Fibroblast of lung (primary cell): ENCODE results near the gene NUP210L.

Source experiments
- CTCF ChIP-seq, 2 donors: IDR thresholded peaks in 1 of 2; conservative IDR thresholded peaks in 1 of 2; 1 replicate in 1 of 2; 2 replicates in 1 of 2; pipeline ENCODE4 v1.5.1; 2011 to 2012; ENCODE audit warnings: low read length in 2 of 2, control low read depth in 1 of 2, inconsistent platforms in 1 of 2, low read depth in 1 of 2, mild to moderate bottlenecking in 1 of 2
- EZH2 ChIP-seq: IDR thresholded peaks from 2 replicates; pipeline ENCODE4 v1.5.1; 2012; ENCODE audit warnings: low read length, control low read depth, mild to moderate bottlenecking; ENCODE audit errors: missing control alignments

- TF ChIP-seq CTCF (conservative IDR thresholded peaks at IDR 0.05 in 1 of 2, IDR thresholded peaks at IDR 0.05 in 1 of 2; ENCODE audit: low read depth in 1 of 2, low read length in 2 of 2) (no peak), EZH2 (no peak)
These were observed 163.1 kb downstream of the NUP210L start for GRCh38 chr1:153991806-153992205.
